ENCODE data around the gene CCDC197. TPM values are rescaled to one million over a fixed set of nuclear protein-coding genes. Genes with fewer than 3 reads are reported as not detected.
A peak's percentile ranks its signal among the peaks of the same experiment; 100 is the strongest.

Gene CCDC197
- total and polyA plus RNA-seq, 2 of the 4 experiments (the other 2 are of a cell fraction) = not detected

DNA sequence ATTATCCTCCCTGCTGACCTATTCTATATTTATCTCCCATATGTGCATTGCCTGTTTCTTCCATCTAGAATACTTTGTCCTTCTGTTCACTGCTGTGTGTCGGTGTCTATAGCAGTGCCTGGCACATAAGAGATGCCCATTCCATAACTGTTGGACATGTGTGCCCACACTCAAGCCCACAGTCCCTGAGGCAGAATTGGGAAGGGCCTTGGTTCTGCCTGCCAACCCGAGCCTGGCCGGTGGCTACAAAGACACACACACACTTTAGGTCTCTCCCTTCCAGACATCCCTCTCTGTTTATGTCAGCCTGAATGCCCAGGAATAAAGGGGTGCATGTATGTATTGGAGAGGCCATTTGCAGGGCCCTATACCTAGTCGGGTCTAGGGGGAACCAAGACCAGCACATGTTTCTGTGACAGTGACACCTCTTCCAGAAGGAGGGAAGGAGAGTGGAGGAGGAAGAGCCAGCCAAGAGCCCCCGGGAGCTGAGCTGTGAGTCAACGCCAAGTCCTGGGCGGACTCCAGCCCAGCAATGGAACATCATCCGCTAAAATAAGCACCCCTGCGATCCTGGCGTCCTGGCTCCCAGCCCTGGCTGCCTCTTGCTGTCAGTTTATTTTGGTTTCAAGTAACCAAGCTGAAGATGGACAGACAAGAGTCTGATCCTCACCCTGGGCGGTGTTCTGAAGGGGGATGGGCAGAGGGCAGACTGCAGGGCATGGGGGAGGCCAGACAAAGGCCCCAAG lies 16.5 kb upstream of the CCDC197 start:
- Histone ChIP-seq H4K8ac (ENCODE audit: low read depth in 2 of 2, low read length in 2 of 2) (peak overlapping the region in 1 of 2 experiments; percentile 37; a peak in 2 of 4 replicates), H3K56ac (ENCODE audit: extremely low read depth, insufficient read depth, low read length) (no peak overlapping the region), H3K4me2 (ENCODE audit: low read depth, low read length) (peak overlapping the region; percentile 31), H2BK20ac (ENCODE audit: low read depth, low read length) (peak overlapping the region; percentile 57), H3K79me1 (ENCODE audit: low read depth in 1 of 2, low read length in 2 of 2) (no peaks in the 10 kb centered on the region), H2AFZ (replicated peaks; ENCODE audit: low read length, poor library complexity) (peak overlapping the region; percentile 52), H3K4ac (ENCODE audit: low read depth, low read length) (peak overlapping the region; percentile 67), H2BK5ac (ENCODE audit: low read depth, low read length, poor library complexity, severe bottlenecking) (peak overlapping the region; percentile 19), H4K20me1 (ENCODE audit: insufficient read depth, low read length) (no peaks in the 10 kb centered on the region), H3K4me3 (ENCODE audit: insufficient read depth, low read depth, low read length) (no peak overlapping the region), H3K36me3 (ENCODE audit: control insufficient read depth, insufficient read depth, low read length) (no peaks in the 10 kb centered on the region), H2BK15ac (ENCODE audit: low read depth, low read length) (0 out of 3 replicates have a peak overlapping the region, but pooled peaks have one; percentile 3), H4K5ac (ENCODE audit: low read depth, low read length) (peak overlapping the region; percentile 11; the same call in 1 of the 2 replicates), H3K18ac (ENCODE audit: low read depth, low read length) (peak overlapping the region; percentile 21; the same call in 1 of the 2 replicates), H3K23ac (ENCODE audit: low read depth, low read length) (no peak overlapping the region), H2BK120ac (ENCODE audit: low read depth, low read length) (peak overlapping the region; percentile 39; the same call in 1 of the 2 replicates), H3K27me3 (ENCODE audit: control insufficient read depth, insufficient read depth, low read length) (no peaks in the 10 kb centered on the region), H3K4me1 (ENCODE audit: control insufficient read depth, insufficient read depth, low read length) (peaks cover 32% of the 10 kb centered on the region), H3K14ac (replicated peaks; ENCODE audit: low read depth, low read length) (peak overlapping the region; percentile 52; the same call in 1 of the 2 replicates), H4K91ac (ENCODE audit: insufficient read depth, low read depth, low read length) (peak overlapping the region; percentile 63; the same call in 1 of the 2 replicates), H3K27ac (ENCODE audit: insufficient read depth, low read length) (no peak overlapping the region), H3K9me3 (ENCODE audit: control insufficient read depth, insufficient read depth, low read length) (peaks cover 2% of the 10 kb centered on the region; the same call in 1 of the 2 replicates), H3K9ac (ENCODE audit: low read depth, low read length) (no peak overlapping the region), H2AK5ac (ENCODE audit: low read depth, low read length) (peak overlapping the region; percentile 48; the same call in 1 of the 2 replicates), H3K9me1 (ENCODE audit: insufficient read depth, low read length) (peaks cover 34% of the 10 kb centered on the region), H2AK9ac (replicated peaks; ENCODE audit: low read depth, low read length, poor library complexity) (peak overlapping the region; percentile 79)
- WGBS, 2 experiments (ENCODE audit: extremely low coverage in 2 of 2, insufficient read length in 1 of 2) = 32% methylated on average over 3 of the region's 11 CpGs; no CpG with 5 or more reads in 1 of the 2 experiments
- CTCF ChIA-PET = no interaction called here
- ATAC-seq (ENCODE audit: low read depth) (peak; percentile 45), DNase-seq (peak; percentile 74)
- in situ Hi-C loops (cut with MboI; ENCODE audit: low sequenced_read_pairs) = no loop called here
- dilution Hi-C loops (cut with HindIII; ENCODE audit: low sequenced_read_pairs, unreplicated experiment) = no loop called here
- intact Hi-C loops (cut with micrococcal nuclease) = no loop called here
- POLR2A ChIA-PET (ENCODE audit: unreplicated experiment) = no interaction called here
- BruUV-seq (replicated peaks) = no TSS peak
- peak; percentile 65; the same call in 1 of the 2 replicates for TF ChIP-seq MAZ (IDR thresholded peaks at IDR 0.05; ENCODE audit: borderline replicate concordance, low read depth, low read length)
- no peak for TF ChIP-seq RCOR1 (IDR thresholded peaks at IDR 0.05; ENCODE audit: insufficient replicate concordance, low read length)
- TF ChIP-seq RAD21 (IDR thresholded peaks at IDR 0.05; ENCODE audit: low read length) = no peak

Data from IMR-90 (cell line).